ENCODE data around the gene UBE2J1. TPM values are rescaled to one million over a fixed set of nuclear protein-coding genes. Genes with fewer than 3 reads are reported as not detected.

UBE2J1 gene
- polyA plus RNA-seq, 2 donors, result 17.3 to 19.4 TPM

DNA sequence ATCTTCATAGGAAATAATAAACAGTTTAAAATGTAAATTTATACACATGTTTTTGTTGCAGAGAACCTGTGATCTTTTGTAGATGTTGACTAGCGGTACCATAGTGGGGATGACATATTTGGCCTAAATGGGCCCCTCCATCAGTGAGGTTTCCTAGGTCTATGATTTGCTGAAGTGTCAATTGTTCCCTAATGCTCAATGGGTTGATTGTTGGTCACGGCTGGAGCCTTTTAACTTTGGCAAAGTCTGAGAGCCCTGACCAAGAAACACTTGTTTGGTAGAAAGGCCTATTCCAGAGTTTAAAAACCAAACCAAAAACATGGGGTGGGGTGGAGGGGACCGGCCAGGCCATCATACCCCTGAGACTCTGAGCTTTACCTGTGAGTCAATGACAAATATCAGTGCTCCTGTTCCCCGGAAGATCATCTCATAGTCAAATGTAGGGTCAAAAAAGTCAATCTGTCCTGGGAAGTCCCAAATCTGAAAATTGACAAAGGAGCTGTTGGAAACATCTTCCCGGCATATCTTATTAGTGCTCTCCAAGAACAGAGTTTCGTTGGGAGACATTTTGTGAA is 34.5 kb upstream of the UBE2J1 start:
- no peaks in the 10 kb centered on the region for H3K9me3 ChIP-seq (ENCODE audit: control insufficient read depth in 2 of 2, insufficient read depth in 1 of 2, low read depth in 1 of 2, low read length in 1 of 2)
- H3K27me3 ChIP-seq (ENCODE audit: control insufficient read depth in 1 of 2, insufficient read depth in 2 of 2, low read length in 2 of 2), result no peaks in the 10 kb centered on the region
- WGBS, 2 donors, result 92 to 95% methylated on average over 6 of the region's 6 CpGs
- no peak overlapping the region for H3K27ac ChIP-seq (ENCODE audit: low read depth in 2 of 2, low read length in 1 of 2)
- no peaks in the 10 kb centered on the region for H3K36me3 ChIP-seq (ENCODE audit: control insufficient read depth in 2 of 2, insufficient read depth in 2 of 2, low read length in 1 of 2)
- H3K4me1 ChIP-seq (ENCODE audit: control insufficient read depth in 2 of 2, insufficient read depth in 2 of 2, low read length in 1 of 2), result peaks cover 4 to 7% of the 10 kb centered on the region in 2 donors
- H3K4me3 ChIP-seq (ENCODE audit: low read depth in 1 of 2, low read length in 2 of 2), result no peak overlapping the region

DNA sequence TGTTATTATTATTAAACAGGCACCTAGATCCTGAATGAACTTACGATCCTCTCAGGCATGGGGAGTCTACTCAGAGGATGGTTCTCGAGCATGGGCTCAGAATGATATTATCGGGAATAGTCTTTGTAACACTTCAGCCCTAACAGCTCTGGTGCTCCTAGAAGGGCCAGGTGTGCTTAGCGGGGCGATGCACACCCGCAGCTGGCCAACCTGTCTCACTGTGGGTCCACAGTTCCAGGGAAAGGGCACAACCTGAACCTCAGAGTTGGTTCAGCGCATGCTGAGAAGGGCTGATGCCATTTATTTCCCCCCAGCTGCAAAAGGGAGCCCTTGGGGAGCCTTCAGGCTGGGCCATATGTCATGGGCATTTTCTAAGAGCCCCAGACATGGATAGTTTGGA is 33.3 kb upstream of the UBE2J1 start:
- H3K27me3 ChIP-seq (ENCODE audit: control insufficient read depth in 1 of 2, insufficient read depth in 2 of 2, low read length in 2 of 2), result no peaks in the 10 kb centered on the region
- peaks cover 4 to 7% of the 10 kb centered on the region in 2 donors for H3K4me1 ChIP-seq (ENCODE audit: control insufficient read depth in 2 of 2, insufficient read depth in 2 of 2, low read length in 1 of 2)
- peak overlapping the region; percentile 84 to 90 for H3K27ac ChIP-seq (ENCODE audit: low read depth in 2 of 2, low read length in 1 of 2)
- no peaks in the 10 kb centered on the region for H3K9me3 ChIP-seq (ENCODE audit: control insufficient read depth in 2 of 2, insufficient read depth in 1 of 2, low read depth in 1 of 2, low read length in 1 of 2)
- no peak overlapping the region for H3K4me3 ChIP-seq (ENCODE audit: low read depth in 1 of 2, low read length in 2 of 2)
- 77 to 85% methylated on average over 7 of the region's 7 CpGs for WGBS, 2 donors
- H3K36me3 ChIP-seq (ENCODE audit: control insufficient read depth in 2 of 2, insufficient read depth in 2 of 2, low read length in 1 of 2), result no peaks in the 10 kb centered on the region

DNA sequence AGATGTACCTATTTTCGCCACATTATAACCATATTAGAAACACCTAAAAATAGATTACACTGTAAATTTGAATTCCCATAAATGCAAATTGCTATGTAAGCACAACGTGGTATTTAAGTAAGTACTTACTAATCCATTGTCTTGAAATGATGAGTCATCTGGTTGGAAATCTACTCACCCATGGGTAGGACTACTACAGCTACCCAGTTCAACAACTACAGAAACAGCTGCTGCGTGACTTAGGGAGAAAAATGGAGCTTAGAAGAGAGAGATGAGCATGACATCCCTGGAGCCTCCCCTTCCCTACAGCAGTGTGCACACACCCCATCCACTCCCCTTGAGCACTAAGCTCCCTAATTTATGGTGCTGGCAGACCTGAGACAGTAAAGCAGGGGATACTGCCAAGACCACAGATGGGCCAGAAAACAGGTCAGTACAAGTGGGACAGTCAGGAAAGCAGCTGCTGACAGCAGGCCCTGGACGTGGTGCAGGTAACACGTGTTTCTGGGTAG is 32.7 kb upstream of the UBE2J1 start:
- H3K27me3 ChIP-seq (ENCODE audit: control insufficient read depth in 1 of 2, insufficient read depth in 2 of 2, low read length in 2 of 2), result no peaks in the 10 kb centered on the region
- H3K9me3 ChIP-seq (ENCODE audit: control insufficient read depth in 2 of 2, insufficient read depth in 1 of 2, low read depth in 1 of 2, low read length in 1 of 2), result no peaks in the 10 kb centered on the region
- peaks cover 4 to 7% of the 10 kb centered on the region in 2 donors for H3K4me1 ChIP-seq (ENCODE audit: control insufficient read depth in 2 of 2, insufficient read depth in 2 of 2, low read length in 1 of 2)
- peaks cover 0 to under 1% of the 10 kb centered on the region in 2 donors for H3K36me3 ChIP-seq (ENCODE audit: control insufficient read depth in 2 of 2, insufficient read depth in 2 of 2, low read length in 1 of 2)
- H3K27ac ChIP-seq (ENCODE audit: low read depth in 2 of 2, low read length in 1 of 2), result peak overlapping the region; percentile 84 to 90
- WGBS, 2 donors, result 43 to 59% methylated on average over 5 of the region's 5 CpGs
- no peak overlapping the region for H3K4me3 ChIP-seq (ENCODE audit: low read depth in 1 of 2, low read length in 2 of 2)

DNA sequence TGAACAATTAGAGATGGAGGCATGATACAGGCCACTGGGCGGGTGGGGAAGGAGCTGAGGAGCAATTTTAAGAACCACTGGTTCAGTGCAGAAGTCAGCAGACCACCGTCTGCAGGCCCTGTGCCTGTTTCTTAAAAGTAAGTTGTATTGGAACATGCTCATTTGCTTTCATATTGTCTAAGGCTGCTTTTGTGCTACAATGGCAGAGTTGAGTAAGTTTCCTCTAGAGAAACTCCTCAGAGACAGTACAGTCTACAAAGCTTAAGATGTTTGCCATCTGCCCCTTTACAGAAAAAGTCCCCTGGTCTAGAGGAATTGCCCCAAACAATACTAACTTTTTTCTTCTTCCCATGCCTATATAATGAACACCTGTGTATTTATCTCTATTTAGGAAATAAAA is 28.5 kb upstream of the UBE2J1 start:
- H3K4me1 ChIP-seq (ENCODE audit: control insufficient read depth in 2 of 2, insufficient read depth in 2 of 2, low read length in 1 of 2), result peaks cover 3 to 5% of the 10 kb centered on the region in 2 donors
- no peak overlapping the region for H3K27ac ChIP-seq (ENCODE audit: low read depth in 2 of 2, low read length in 1 of 2)
- H3K4me3 ChIP-seq (ENCODE audit: low read depth in 1 of 2, low read length in 2 of 2), result no peak overlapping the region
- H3K36me3 ChIP-seq (ENCODE audit: control insufficient read depth in 2 of 2, insufficient read depth in 2 of 2, low read length in 1 of 2), result peaks cover 0 to 2% of the 10 kb centered on the region in 2 donors
- 83 to 88% methylated on average over 2 of the region's 2 CpGs for WGBS, 2 donors
- no peaks in the 10 kb centered on the region for H3K27me3 ChIP-seq (ENCODE audit: control insufficient read depth in 1 of 2, insufficient read depth in 2 of 2, low read length in 2 of 2)
- no peaks in the 10 kb centered on the region for H3K9me3 ChIP-seq (ENCODE audit: control insufficient read depth in 2 of 2, insufficient read depth in 1 of 2, low read depth in 1 of 2, low read length in 1 of 2)

DNA sequence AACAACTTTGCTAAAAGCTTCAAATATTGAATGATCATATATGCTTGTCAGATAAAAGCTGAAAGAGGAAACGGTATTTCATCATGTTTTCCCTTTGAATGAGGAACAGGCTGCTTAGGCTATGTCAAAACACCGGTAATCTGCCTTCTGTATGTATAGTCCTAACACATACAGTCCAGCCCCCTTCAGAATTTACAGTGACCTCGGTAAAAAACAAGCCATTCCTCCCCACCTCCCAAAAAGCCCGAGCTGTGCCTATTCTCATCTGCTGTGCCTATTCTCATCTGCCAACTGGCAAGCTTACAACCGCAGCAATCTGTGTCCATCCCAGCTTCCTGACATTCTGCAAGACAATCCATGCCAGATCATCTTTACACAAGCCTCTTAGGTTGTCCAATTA is 26.8 kb upstream of the UBE2J1 start:
- Histone ChIP-seq H3K4me1 (ENCODE audit: control insufficient read depth in 2 of 2, insufficient read depth in 2 of 2, low read length in 1 of 2) (peaks cover 0 to 4% of the 10 kb centered on the region in 2 donors), H3K27ac (ENCODE audit: low read depth in 2 of 2, low read length in 1 of 2) (no peak overlapping the region), H3K4me3 (ENCODE audit: low read depth in 1 of 2, low read length in 2 of 2) (no peak overlapping the region), H3K9me3 (ENCODE audit: control insufficient read depth in 2 of 2, insufficient read depth in 1 of 2, low read depth in 1 of 2, low read length in 1 of 2) (no peaks in the 10 kb centered on the region), H3K36me3 (ENCODE audit: control insufficient read depth in 2 of 2, insufficient read depth in 2 of 2, low read length in 1 of 2) (peaks cover 0 to 2% of the 10 kb centered on the region in 2 donors), H3K27me3 (ENCODE audit: control insufficient read depth in 1 of 2, insufficient read depth in 2 of 2, low read length in 2 of 2) (no peaks in the 10 kb centered on the region)
- WGBS, 2 donors, result 60 to 68% methylated on average over 5 of the region's 5 CpGs

DNA sequence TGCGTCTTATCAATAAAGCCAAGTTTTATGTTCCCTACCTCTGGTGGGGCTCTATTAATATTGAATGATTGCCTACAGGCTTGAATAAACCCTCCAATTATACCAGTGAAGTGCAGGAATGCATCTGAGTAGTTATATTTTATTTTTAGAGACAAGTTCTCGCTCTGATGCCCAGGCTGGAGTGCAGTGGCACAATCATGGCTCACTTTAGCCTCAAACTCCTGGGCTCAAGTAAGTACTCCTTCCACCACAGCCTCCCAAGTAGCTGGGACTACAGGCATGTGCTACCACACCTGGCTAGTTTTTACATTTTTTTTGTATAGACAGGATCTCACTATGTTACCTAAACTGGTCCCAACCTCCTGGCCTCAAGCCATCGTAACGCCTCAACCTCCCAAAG is 26.1 kb upstream of the UBE2J1 start:
- Histone ChIP-seq H3K4me3 (ENCODE audit: low read depth in 1 of 2, low read length in 2 of 2) (no peak overlapping the region), H3K9me3 (ENCODE audit: control insufficient read depth in 2 of 2, insufficient read depth in 1 of 2, low read depth in 1 of 2, low read length in 1 of 2) (no peaks in the 10 kb centered on the region), H3K36me3 (ENCODE audit: control insufficient read depth in 2 of 2, insufficient read depth in 2 of 2, low read length in 1 of 2) (peaks cover 0 to 2% of the 10 kb centered on the region in 2 donors), H3K27me3 (ENCODE audit: control insufficient read depth in 1 of 2, insufficient read depth in 2 of 2, low read length in 2 of 2) (no peaks in the 10 kb centered on the region), H3K4me1 (ENCODE audit: control insufficient read depth in 2 of 2, insufficient read depth in 2 of 2, low read length in 1 of 2) (peaks cover 0 to 4% of the 10 kb centered on the region in 2 donors), H3K27ac (ENCODE audit: low read depth in 2 of 2, low read length in 1 of 2) (no peak overlapping the region)
- 87 to 92% methylated on average over 4 of the region's 4 CpGs for WGBS, 2 donors

DNA sequence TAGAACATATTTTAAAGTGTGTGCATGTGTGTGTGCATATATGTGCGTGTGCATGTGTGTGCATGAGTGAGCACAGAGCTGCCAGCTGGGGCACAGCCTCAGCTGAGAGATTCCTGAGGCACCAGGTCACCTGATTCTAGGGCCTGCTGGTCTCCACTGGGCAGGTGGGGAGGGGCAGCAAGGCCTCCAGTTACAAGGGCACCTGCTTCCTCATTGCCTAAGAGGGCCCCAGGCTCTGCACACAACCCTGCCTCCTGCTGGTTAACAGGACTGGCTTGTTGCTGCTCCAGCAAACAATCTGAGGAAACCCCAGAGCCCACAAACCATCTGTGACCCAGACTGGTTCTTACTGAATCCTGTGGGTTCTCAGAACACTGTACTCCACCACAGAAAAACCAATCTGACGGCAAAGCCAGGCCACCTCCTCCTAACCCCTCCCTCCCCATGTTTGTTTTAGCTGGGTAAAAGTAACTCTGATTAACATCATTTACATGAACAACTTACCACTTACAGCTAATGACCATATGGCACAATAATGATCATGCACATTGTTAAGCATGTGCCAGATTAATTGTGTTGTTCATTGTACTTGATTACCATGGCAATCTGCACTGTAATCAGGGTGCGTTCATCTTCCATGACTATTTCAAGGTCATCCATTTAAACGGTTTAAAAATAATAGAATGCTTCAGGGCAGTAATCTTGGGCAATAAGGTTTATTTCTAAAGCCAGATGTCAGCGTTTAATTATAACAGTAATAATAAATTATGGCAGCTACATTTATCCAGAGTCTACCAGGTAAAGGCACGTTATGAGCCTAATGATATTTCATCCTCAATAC is 23.1 kb upstream of the UBE2J1 start:
- no peaks in the 10 kb centered on the region for H3K9me3 ChIP-seq (ENCODE audit: control insufficient read depth in 2 of 2, insufficient read depth in 1 of 2, low read depth in 1 of 2, low read length in 1 of 2)
- no peak overlapping the region for H3K4me3 ChIP-seq (ENCODE audit: low read depth in 1 of 2, low read length in 2 of 2)
- no peaks in the 10 kb centered on the region for H3K27me3 ChIP-seq (ENCODE audit: control insufficient read depth in 1 of 2, insufficient read depth in 2 of 2, low read length in 2 of 2)
- WGBS, 2 donors, result 43 to 54% methylated on average over 6 of the region's 6 CpGs
- peaks cover 3 to 4% of the 10 kb centered on the region in 2 donors for H3K4me1 ChIP-seq (ENCODE audit: control insufficient read depth in 2 of 2, insufficient read depth in 2 of 2, low read length in 1 of 2)
- H3K36me3 ChIP-seq (ENCODE audit: control insufficient read depth in 2 of 2, insufficient read depth in 2 of 2, low read length in 1 of 2), result peaks cover 0 to 2% of the 10 kb centered on the region in 2 donors
- H3K27ac ChIP-seq (ENCODE audit: low read depth in 2 of 2, low read length in 1 of 2), result no peak overlapping the region

DNA sequence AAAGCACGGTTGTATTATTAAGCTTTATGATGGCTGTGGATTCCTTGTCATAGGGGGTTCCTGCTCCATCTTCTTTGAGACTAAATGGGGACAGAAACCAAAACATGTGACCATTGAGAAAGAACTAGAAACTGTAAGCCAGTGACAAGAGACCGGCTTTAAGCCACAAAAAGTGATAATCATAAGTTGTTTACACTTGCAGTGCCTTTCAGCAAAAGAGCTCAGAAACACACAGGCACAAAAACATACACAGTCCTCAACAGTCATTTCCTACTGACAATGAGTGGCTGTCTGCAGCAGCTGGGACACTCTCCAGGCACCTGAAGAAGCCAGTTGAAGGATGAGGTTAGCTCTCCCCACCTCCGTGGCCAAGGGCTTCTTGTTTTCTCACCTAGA is 20.0 kb upstream of the UBE2J1 start:
- Histone ChIP-seq H3K9me3 (ENCODE audit: control insufficient read depth in 2 of 2, insufficient read depth in 1 of 2, low read depth in 1 of 2, low read length in 1 of 2) (no peaks in the 10 kb centered on the region), H3K36me3 (ENCODE audit: control insufficient read depth in 2 of 2, insufficient read depth in 2 of 2, low read length in 1 of 2) (no peaks in the 10 kb centered on the region), H3K27me3 (ENCODE audit: control insufficient read depth in 1 of 2, insufficient read depth in 2 of 2, low read length in 2 of 2) (no peaks in the 10 kb centered on the region), H3K4me1 (ENCODE audit: control insufficient read depth in 2 of 2, insufficient read depth in 2 of 2, low read length in 1 of 2) (peaks cover 3 to 4% of the 10 kb centered on the region in 2 donors), H3K27ac (ENCODE audit: low read depth in 2 of 2, low read length in 1 of 2) (no peak overlapping the region), H3K4me3 (ENCODE audit: low read depth in 1 of 2, low read length in 2 of 2) (no peak overlapping the region)
- 43 to 53% methylated on average over 3 of the region's 3 CpGs for WGBS, 2 donors

DNA sequence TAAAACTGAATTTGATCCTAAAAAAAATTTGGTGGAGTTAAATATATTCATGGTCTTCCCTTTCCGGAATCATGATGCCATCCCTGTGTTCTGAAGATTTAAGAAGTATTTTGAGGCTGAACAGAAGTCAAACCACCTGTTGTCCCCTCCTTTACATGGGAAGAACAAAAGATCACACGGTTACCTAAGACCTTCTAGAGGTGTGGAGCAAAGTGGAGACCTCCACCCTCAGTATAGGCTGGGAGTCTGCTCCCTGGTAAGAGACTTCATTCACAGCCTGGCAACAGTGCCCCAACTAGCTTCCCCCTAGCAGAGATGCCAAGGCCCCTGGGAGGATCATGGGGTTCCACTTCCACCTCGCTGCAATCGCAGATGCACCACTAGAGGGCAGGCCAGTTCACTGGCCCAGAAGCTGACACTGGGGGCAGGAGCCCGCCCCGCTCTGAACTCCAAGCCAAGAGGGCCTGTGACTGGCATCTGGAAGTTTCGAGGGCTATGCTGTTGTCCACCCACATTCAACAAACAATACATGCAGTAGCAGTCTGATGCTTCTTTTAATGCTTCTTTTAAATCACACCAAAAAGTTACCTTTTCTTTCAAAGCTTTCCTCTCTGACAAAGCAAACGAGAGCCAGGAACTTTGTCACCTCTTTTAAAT is 19.5 kb upstream of the UBE2J1 start:
- no peak overlapping the region for H3K4me3 ChIP-seq (ENCODE audit: low read depth in 1 of 2, low read length in 2 of 2)
- no peaks in the 10 kb centered on the region for H3K27me3 ChIP-seq (ENCODE audit: control insufficient read depth in 1 of 2, insufficient read depth in 2 of 2, low read length in 2 of 2)
- no peaks in the 10 kb centered on the region for H3K9me3 ChIP-seq (ENCODE audit: control insufficient read depth in 2 of 2, insufficient read depth in 1 of 2, low read depth in 1 of 2, low read length in 1 of 2)
- WGBS, 2 donors, result 29 to 30% methylated on average over 8 of the region's 8 CpGs
- H3K36me3 ChIP-seq (ENCODE audit: control insufficient read depth in 2 of 2, insufficient read depth in 2 of 2, low read length in 1 of 2), result no peaks in the 10 kb centered on the region
- H3K4me1 ChIP-seq (ENCODE audit: control insufficient read depth in 2 of 2, insufficient read depth in 2 of 2, low read length in 1 of 2), result peaks cover 3 to 4% of the 10 kb centered on the region in 2 donors
- H3K27ac ChIP-seq (ENCODE audit: low read depth in 2 of 2, low read length in 1 of 2), result no peak overlapping the region
